Astrocyte of the spinal cord (primary cell): Measurements from ENCODE around the gene WNT4.

ENCODE experiments used
- DNase-seq: peaks from one replicate; pipeline ENCODE4 v3.0.0; 2011; ENCODE audit warnings: low read depth, low spot score
- H3K4me3 ChIP-seq: 2 replicates; pipeline ENCODE4 v1.5.1; 2011; ENCODE audit warnings: low read depth, mild to moderate bottlenecking, low read length, moderate library complexity
- in situ Hi-C: cut with HindIII; loops from 2 replicates; pipeline ENCODE4 v1.10.0; 2017; ENCODE audit warnings: low sequenced_read_pairs
- TF ChIP-seq, protein P1 (sequence below): IDR thresholded peaks from 2 replicates; pipeline ENCODE4 v1.5.1; 2012; ENCODE audit warnings: low read depth, mild to moderate bottlenecking, low read length, inconsistent platforms

The WNT4 gene

DNA sequence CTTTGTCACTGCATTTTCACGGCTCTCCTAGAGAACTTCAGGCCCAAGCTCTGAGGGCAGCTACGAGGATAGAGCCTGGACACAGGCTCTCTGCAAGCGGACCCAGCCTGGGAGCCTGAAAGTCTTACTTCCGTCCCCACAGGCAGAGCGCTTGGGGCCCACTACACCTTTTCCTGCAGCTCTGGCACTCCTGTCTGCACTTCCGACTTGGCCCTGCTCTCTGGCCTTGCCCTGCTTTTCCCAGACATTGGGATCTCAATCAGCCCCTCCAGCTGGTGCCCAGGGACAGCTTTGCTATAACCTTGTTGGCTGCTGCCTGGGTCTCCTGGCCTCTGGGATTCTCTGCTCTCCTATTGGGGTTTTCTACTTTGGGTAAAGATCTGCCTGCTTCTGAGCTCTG is 27.6 kb downstream of the WNT4 start:
- TF ChIP-seq, protein P1, sequence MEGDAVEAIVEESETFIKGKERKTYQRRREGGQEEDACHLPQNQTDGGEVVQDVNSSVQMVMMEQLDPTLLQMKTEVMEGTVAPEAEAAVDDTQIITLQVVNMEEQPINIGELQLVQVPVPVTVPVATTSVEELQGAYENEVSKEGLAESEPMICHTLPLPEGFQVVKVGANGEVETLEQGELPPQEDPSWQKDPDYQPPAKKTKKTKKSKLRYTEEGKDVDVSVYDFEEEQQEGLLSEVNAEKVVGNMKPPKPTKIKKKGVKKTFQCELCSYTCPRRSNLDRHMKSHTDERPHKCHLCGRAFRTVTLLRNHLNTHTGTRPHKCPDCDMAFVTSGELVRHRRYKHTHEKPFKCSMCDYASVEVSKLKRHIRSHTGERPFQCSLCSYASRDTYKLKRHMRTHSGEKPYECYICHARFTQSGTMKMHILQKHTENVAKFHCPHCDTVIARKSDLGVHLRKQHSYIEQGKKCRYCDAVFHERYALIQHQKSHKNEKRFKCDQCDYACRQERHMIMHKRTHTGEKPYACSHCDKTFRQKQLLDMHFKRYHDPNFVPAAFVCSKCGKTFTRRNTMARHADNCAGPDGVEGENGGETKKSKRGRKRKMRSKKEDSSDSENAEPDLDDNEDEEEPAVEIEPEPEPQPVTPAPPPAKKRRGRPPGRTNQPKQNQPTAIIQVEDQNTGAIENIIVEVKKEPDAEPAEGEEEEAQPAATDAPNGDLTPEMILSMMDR = no peak
- in situ Hi-C loops = no loop called here
- DNase-seq = no peak
- no peak overlapping the region for H3K4me3 ChIP-seq

DNA sequence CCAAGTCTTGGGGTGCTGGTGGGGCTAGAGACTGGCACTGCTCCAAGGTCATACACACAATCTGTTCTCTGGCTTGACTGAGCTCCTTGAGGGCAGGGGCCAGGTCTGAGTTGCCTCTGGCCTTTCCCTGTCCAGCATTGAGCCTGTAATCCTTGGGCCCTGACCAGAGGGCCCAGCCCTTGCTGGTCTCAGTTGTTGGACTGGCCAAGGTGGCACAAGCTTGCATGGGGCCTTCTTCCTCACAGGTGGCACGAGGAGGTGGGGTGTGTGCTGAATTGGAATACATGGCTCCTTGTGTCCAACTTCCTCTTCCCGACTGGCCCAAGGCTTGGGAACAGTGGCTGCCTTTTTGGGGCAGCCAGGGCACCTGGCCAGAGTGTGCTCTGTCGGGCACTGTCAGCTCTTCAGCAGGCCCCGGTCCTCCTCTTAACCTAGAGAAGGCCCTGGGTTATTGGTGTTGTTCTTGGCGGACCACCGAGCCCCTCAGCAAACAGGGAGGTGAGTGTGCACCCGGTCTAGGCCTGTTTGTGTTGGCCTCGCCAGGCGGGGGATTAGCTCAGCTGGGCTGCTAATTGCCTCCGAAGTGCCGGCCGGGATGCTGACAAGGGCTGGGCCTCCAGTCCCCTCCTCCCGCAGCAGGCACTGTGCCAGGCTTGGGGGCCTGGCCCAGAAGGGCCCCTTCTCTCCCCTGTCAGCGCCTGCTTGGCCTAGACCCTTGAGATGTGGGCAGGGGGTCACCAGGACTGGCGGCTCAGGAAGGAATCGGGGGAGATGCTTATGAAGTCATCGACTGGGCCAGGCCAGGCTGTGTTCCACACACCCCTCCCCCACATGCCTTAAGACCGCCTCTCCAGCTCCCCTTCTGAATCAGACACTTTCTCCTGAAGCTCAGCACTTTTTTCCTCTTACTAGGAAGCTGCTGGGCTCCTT is 28.5 kb downstream of the WNT4 start:
- peak; percentile 90 for DNase-seq
- in situ Hi-C loops = no loop called here
- no peak overlapping the region for H3K4me3 ChIP-seq
- TF ChIP-seq, protein P1 = no peak

- H3K4me3 ChIP-seq = no peak overlapping the region
- in situ Hi-C loops = no loop called here
- TF ChIP-seq, protein P1 = no peak
- no peak for DNase-seq
These were observed 30.3 kb downstream of the WNT4 start for GRCh38 chr1:22112554-22112953.

DNA sequence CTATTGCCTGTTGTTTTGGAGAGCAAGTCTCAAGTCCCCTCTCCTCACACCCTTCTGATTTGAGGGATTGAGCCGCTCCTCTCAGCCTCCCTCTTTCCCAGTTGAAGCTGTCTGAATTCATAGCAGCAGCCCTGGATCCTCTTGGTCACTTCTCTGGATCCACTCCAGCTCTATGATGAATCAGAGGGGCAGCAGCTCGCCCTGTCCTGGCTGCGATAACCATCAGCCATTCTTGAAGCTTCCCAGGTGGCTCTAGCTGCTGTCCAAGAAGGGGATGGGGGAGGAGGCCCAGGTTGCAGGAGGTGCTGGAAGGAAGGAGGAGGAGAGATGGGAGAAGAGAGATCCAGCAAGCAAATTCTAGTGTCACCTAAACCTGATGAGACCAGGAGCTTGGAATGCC is 31.3 kb downstream of the WNT4 start:
- peak; percentile 45 for DNase-seq
- TF ChIP-seq, protein P1 = no peak
- no peak overlapping the region for H3K4me3 ChIP-seq
- in situ Hi-C loops = no loop called here

DNA sequence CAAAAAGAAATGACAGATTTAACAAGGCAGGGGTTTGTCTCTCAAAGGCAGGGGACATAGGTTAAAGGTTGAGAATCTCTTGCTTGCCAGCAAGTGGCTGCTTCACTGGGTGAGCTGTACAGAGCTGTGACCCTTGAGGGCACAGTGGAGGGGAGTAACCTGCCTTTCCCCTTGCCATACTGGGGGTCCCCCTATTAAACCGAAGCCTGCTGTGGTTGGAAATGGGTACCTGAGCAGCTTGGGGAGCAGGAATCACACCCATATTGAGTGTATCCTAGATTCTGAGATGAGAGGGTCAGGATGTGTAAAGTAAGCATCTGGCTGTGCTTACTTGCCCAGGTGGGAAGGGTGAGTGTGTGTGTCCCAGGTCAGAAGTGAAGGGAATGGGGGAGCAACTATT is 31.8 kb downstream of the WNT4 start:
- no peak overlapping the region for H3K4me3 ChIP-seq
- TF ChIP-seq, protein P1 = no peak
- in situ Hi-C loops = no loop called here
- DNase-seq = no peak

GRCh38 chr1:22110016-22110415 is 32.9 kb downstream of the WNT4 start:
- DNase-seq = no peak
- TF ChIP-seq, protein P1 = no peak
- no peak overlapping the region for H3K4me3 ChIP-seq
- in situ Hi-C loops = no loop called here
